HepG2 (cell line): ENCODE data around the gene GTF3A. TPM values are rescaled to one million over a fixed set of nuclear protein-coding genes. Genes with fewer than 3 reads are reported as not detected.

ENCODE experiments used
- CCDC6 ChIP-seq: sonication (generic); formaldehyde crosslinking; IDR thresholded peaks from 2 replicates; pipeline ENCODE4 v1.8.1; 2022; ENCODE audit warnings: mild to moderate bottlenecking, missing genetic modification reagents, moderate library complexity
- CEBPG ChIP-seq: IDR thresholded peaks from 2 replicates; pipeline ENCODE4 v1.6.1; 2016
- CENPT ChIP-seq: sonication (generic); formaldehyde crosslinking; IDR thresholded peaks from 2 replicates; pipeline ENCODE4 v1.8.0; 2022; ENCODE audit warnings: low read depth, mild to moderate bottlenecking, moderate library complexity, missing genetic modification reagents
- EED ChIP-seq: sonication (generic); formaldehyde crosslinking; IDR thresholded peaks from 2 replicates; pipeline ENCODE4 v1.5.0; 2020; ENCODE audit warnings: mild to moderate bottlenecking, missing genetic modification reagents
- KLF9 ChIP-seq: IDR thresholded peaks from 2 replicates; pipeline ENCODE4 v1.6.1; 2016; ENCODE audit warnings: low read depth
- NFYB ChIP-seq: sonication (generic); formaldehyde crosslinking; IDR thresholded peaks from 2 replicates; pipeline ENCODE4 v1.4.0; 2020; ENCODE audit warnings: missing genetic modification reagents
- NR3C1 ChIP-seq: sonication (generic); formaldehyde crosslinking; IDR thresholded peaks from 2 replicates; pipeline ENCODE4 v1.4.0; 2020; ENCODE audit warnings: missing genetic modification reagents
- PRMT3 ChIP-seq: sonication (generic); formaldehyde crosslinking; IDR thresholded peaks from 2 replicates; pipeline ENCODE4 v1.8.1; 2022; ENCODE audit warnings: low read depth, mild to moderate bottlenecking, moderate library complexity, missing genetic modification reagents, borderline replicate concordance
- RFX3 ChIP-seq: IDR thresholded peaks from 2 replicates; pipeline ENCODE4 v1.6.1; 2016; ENCODE audit warnings: missing biosample characterization, missing genetic modification reagents
- SNAPC2 ChIP-seq: sonication (generic); formaldehyde crosslinking; IDR thresholded peaks from 2 replicates; pipeline ENCODE4 v1.8.1; 2022; ENCODE audit warnings: mild to moderate bottlenecking, missing genetic modification reagents
- SRSF1 ChIP-seq: fragments of 200-400 bp; formaldehyde crosslinking; optimal IDR thresholded peaks from 2 replicates; pipeline ENCODE3; 2017; ENCODE audit warnings: mild to moderate bottlenecking, low read depth, low read length, moderate library complexity
- TBX3 ChIP-seq: fragments of 450-650 bp; IDR thresholded peaks from 2 replicates; pipeline ENCODE4 v1.6.1; 2017; ENCODE audit warnings: antibody characterized with exemption, mild to moderate bottlenecking, inconsistent platforms, borderline replicate concordance
- XBP1 ChIP-seq: sonication (generic); formaldehyde crosslinking; IDR thresholded peaks from 2 replicates; pipeline ENCODE4 v1.5.0; 2020; ENCODE audit warnings: missing genetic modification reagents
- ZBTB21 ChIP-seq: sonication (generic); formaldehyde crosslinking; IDR thresholded peaks from 2 replicates; pipeline ENCODE4 v1.4.0; 2020; ENCODE audit warnings: missing genetic modification reagents
- ZNF143 ChIP-seq: sonication (generic); formaldehyde crosslinking; IDR thresholded peaks from 2 replicates; pipeline ENCODE4 v1.4.0; 2020; ENCODE audit warnings: missing genetic modification reagents
- ZNF234 ChIP-seq: sonication (generic); formaldehyde crosslinking; conservative IDR thresholded peaks from 2 replicates; pipeline ENCODE4 v1.5.1; 2020; ENCODE audit warnings: mild to moderate bottlenecking, missing genetic modification reagents
- ZNF83 ChIP-seq: sonication (generic); formaldehyde crosslinking; IDR thresholded peaks from 2 replicates; pipeline ENCODE4 v1.4.0; 2020; ENCODE audit warnings: missing genetic modification reagents, mild to moderate bottlenecking, borderline replicate concordance
- ZNF878 ChIP-seq: sonication (generic); formaldehyde crosslinking; IDR thresholded peaks from 2 replicates; pipeline ENCODE4 v1.8.1; 2023; ENCODE audit warnings: mild to moderate bottlenecking, missing genetic modification reagents, moderate library complexity
- polyA plus RNA-seq, 8 experiments: library from polyadenylated mRNA; depleted of rRNA in 3 of 8; stranded (reverse) in 7 of 8; unstranded in 1 of 8; fragments of >200 nt; fragmentation: Illumina TruSeq in 4 of 8; extraction: Trizol in 4 of 8; gene quantifications; 2 replicates each; pipeline versions ENCODE4 v1.2.1 to v1.2.3, GENCODE V29; 2011 to 2016; ENCODE audit warnings: low read depth in 4 of 8, missing spikeins in 1 of 8, mixed read lengths in 1 of 8; ENCODE audit not compliant: insufficient read depth in 1 of 8
- total RNA-seq, 5 experiments: library from RNA; depleted of rRNA; stranded (reverse); fragments of >200 nt; fragmentation: Illumina TruSeq; extraction: Trizol; gene quantifications; 2 replicates each; pipeline ENCODE4 v1.2.3, GENCODE V29; 2016; ENCODE audit warnings: low read depth in 1 of 5
- TF ChIP-seq, protein P1 (sequence below): sonication (generic); formaldehyde crosslinking; IDR thresholded peaks from 2 replicates; pipeline ENCODE4 v1.4.0; 2020; ENCODE audit warnings: missing genetic modification reagents
- TF ChIP-seq, protein P2 (sequence below): sonication (generic); formaldehyde crosslinking; IDR thresholded peaks from 2 replicates; pipeline ENCODE4 v1.4.0; 2020; ENCODE audit warnings: mild to moderate bottlenecking, missing genetic modification reagents
- TF ChIP-seq, protein P3 (sequence below): IDR thresholded peaks from 2 replicates; pipeline ENCODE4 v1.6.1; 2016
- TF ChIP-seq, protein P4 (sequence below): sonication (generic); formaldehyde crosslinking; IDR thresholded peaks from 2 replicates; pipeline ENCODE4 v1.5.0; 2020; ENCODE audit warnings: missing genetic modification reagents
- TF ChIP-seq, protein P5 (sequence below): sonication (generic); formaldehyde crosslinking; IDR thresholded peaks from 2 replicates; pipeline ENCODE4 v1.5.1; 2020; ENCODE audit warnings: mild to moderate bottlenecking, missing genetic modification reagents, borderline replicate concordance

The GTF3A gene
- total and polyA plus RNA-seq, 2 of the 13 experiments (the other 11 are each of a cell fraction or from before 2014, with no cell fraction given) = 42.1 to 176 TPM

DNA sequence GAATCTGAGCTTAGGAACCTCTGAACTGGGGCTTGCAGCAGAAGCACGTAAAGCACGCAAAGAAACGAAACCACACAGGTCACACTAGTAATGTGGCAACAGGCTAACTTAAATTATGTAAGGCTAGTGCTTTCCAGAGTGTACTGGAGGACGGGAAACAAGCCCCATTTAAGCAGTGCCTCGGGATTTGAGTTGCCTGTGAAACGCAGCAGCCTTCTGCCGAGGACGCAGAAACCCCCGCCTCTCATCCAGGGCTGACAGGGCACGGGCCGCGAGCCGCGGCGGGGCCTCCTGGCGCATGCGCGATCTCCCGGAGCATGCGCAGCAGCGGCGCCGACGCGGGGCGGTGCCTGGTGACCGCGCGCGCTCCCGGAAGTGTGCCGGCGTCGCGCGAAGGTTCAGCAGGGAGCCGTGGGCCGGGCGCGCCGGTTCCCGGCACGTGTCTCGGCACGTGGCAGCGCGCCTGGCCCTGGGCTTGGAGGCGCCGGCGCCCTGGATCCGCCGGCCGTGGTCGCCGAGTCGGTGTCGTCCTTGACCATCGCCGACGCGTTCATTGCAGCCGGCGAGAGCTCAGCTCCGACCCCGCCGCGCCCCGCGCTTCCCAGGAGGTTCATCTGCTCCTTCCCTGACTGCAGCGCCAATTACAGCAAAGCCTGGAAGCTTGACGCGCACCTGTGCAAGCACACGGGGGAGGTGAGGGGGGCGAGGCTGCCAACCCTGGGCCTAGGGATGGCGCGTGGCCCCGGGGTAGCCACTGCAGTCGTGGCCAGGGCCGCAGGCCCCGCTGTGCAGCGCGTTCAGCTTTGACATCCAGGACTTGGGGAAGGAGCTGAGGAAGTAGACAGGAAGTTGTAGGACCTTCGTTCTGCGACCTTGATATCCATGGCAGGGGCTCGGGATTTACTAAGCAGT is at the start of gene GTF3A (continued):
- TF ChIP-seq, protein P1, sequence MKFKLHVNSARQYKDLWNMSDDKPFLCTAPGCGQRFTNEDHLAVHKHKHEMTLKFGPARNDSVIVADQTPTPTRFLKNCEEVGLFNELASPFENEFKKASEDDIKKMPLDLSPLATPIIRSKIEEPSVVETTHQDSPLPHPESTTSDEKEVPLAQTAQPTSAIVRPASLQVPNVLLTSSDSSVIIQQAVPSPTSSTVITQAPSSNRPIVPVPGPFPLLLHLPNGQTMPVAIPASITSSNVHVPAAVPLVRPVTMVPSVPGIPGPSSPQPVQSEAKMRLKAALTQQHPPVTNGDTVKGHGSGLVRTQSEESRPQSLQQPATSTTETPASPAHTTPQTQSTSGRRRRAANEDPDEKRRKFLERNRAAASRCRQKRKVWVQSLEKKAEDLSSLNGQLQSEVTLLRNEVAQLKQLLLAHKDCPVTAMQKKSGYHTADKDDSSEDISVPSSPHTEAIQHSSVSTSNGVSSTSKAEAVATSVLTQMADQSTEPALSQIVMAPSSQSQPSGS (CRISPR knock-in tag) = peak; percentile 43; the same call in 1 of the 2 replicates
- TF ChIP-seq KLF9 (CRISPR knock-in tag) (no peak), ZNF234 (peak; percentile 89), ZNF83 (CRISPR knock-in tag) (peak; percentile 83; the same call in 1 of the 2 replicates), SNAPC2 (peak; percentile 81; the same call in 1 of the 2 replicates), RFX3 (CRISPR knock-in tag) (no peak), CENPT (CRISPR knock-in tag) (peak; percentile 98), ZNF143 (CRISPR knock-in tag) (no peak), EED (CRISPR knock-in tag) (peak; percentile 48; the same call in 1 of the 2 replicates), ZBTB21 (no peak), CCDC6 (CRISPR knock-in tag) (peak; percentile 97; the same call in 1 of the 2 replicates), CEBPG (CRISPR knock-in tag) (no peak), TBX3 (no peak), ZNF878 (peak; percentile 69; the same call in 1 of the 2 replicates), PRMT3 (CRISPR knock-in tag) (0 out of 2 replicates have a peak, but pooled peaks have one; percentile 42), NFYB (no peak), XBP1 (CRISPR knock-in tag) (no peak), NR3C1 (CRISPR knock-in tag) (no peak; the same call in 1 of the 2 replicates), SRSF1 (no peak)
- TF ChIP-seq, protein P2, sequence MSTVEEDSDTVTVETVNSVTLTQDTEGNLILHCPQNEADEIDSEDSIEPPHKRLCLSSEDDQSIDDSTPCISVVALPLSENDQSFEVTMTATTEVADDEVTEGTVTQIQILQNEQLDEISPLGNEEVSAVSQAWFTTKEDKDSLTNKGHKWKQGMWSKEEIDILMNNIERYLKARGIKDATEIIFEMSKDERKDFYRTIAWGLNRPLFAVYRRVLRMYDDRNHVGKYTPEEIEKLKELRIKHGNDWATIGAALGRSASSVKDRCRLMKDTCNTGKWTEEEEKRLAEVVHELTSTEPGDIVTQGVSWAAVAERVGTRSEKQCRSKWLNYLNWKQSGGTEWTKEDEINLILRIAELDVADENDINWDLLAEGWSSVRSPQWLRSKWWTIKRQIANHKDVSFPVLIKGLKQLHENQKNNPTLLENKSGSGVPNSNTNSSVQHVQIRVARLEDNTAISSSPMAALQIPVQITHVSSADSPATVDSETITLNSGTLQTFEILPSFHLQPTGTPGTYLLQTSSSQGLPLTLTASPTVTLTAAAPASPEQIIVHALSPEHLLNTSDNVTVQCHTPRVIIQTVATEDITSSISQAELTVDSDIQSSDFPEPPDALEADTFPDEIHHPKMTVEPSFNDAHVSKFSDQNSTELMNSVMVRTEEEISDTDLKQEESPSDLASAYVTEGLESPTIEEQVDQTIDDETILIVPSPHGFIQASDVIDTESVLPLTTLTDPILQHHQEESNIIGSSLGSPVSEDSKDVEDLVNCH (CRISPR knock-in tag) = peak; percentile 90; the same call in 1 of the 2 replicates
- TF ChIP-seq, protein P3, sequence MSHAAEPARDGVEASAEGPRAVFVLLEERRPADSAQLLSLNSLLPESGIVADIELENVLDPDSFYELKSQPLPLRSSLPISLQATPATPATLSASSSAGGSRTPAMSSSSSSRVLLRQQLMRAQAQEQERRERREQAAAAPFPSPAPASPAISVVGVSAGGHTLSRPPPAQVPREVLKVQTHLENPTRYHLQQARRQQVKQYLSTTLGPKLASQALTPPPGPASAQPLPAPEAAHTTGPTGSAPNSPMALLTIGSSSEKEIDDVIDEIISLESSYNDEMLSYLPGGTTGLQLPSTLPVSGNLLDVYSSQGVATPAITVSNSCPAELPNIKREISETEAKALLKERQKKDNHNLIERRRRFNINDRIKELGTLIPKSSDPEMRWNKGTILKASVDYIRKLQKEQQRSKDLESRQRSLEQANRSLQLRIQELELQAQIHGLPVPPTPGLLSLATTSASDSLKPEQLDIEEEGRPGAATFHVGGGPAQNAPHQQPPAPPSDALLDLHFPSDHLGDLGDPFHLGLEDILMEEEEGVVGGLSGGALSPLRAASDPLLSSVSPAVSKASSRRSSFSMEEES (CRISPR knock-in tag) = peak; percentile 74
- TF ChIP-seq, protein P4, sequence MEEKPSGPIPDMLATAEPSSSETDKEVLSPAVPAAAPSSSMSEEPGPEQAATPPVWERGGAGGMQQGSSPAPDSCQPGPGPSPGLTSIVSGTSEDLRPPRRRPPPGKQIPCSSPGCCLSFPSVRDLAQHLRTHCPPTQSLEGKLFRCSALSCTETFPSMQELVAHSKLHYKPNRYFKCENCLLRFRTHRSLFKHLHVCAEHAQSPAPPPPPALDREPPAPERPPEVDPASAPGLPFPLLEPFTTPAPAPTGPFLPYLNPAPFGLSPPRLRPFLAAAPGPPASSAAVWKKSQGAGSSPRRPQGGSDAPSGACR = no peak
- TF ChIP-seq, protein P5, sequence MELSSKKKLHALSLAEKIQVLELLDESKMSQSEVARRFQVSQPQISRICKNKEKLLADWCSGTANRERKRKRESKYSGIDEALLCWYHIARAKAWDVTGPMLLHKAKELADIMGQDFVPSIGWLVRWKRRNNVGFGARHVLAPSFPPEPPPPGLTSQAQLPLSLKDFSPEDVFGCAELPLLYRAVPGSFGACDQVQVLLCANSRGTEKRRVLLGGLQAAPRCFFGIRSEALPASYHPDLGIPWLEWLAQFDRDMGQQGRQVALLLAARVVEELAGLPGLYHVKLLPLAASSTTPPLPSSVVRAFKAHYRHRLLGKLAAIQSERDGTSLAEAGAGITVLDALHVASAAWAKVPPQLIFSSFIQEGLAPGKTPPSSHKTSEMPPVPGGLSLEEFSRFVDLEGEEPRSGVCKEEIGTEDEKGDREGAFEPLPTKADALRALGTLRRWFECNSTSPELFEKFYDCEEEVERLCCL (CRISPR knock-in tag) = no peak
